ENCODE results near the gene OOSP4B.
"Not testable (repeated sequence)": the region's sequence is repeated elsewhere in the genome, so short reads cannot be mapped to it uniquely, and the experiment has no call there.

The OOSP4B gene

GRCh38 chr11:60029015-60029632 is 12.1 kb downstream of the OOSP4B start:
- ATAC-seq (ENCODE audit: insufficient read depth, low read depth) = no peak
- TF ChIP-seq CTCF (IDR thresholded peaks at IDR 0.05; ENCODE audit: borderline replicate concordance, extremely low read depth, low read length, poor library complexity, severe bottlenecking) = no peak
- no peak for TF ChIP-seq EZH2 (IDR thresholded peaks at IDR 0.05; ENCODE audit: borderline replicate concordance, low read depth, low read length, severe bottlenecking)

DNA sequence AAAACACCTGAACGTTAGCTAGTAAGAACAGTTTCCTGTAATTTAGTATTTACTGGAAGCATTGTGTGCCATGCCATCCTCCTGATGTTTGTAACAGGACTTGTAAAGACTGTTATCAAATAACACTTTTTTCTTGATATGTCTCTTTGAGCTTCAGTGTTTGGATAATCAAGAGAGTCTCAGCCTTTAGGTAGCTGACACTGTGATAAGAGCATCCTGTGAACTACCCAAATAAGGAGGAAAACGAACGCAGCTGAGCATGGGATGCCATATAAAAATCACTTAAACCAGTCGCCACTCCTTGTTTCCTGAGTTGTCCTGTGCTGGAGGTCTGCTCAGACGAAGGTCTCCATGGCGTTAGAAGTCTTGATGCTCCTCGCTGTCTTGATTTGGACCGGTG is 23.1 kb downstream of the OOSP4B start, which contains the start of gene OOSP2:
TSS of gene OOSP2 (plus strand) at position 301 of the 400 bp plus-strand sequence. CDS start at position 352, 51 bp downstream.
- Histone ChIP-seq H3K4me3 (ENCODE audit: low read depth in 1 of 2, low read length in 2 of 2) (no peak within 1 kb of the TSS), H3K4me1 (ENCODE audit: insufficient read depth, low read length) (no peaks in the 10 kb centered on the region), H3K4me2 (ENCODE audit: insufficient read depth, low read length) (no peak within 1 kb of the TSS), H3K36me3 (ENCODE audit: insufficient read depth, low read length) (no peaks in the 10 kb centered on the region), H3K9ac (ENCODE audit: low read depth, low read length) (no peak within 1 kb of the TSS), H4K20me1 (ENCODE audit: insufficient read depth, low read length) (no peaks in the 10 kb centered on the region), H3K27me3 (ENCODE audit: insufficient read depth, low read length, poor library complexity) (no peaks in the 10 kb centered on the region), H3K79me2 (ENCODE audit: insufficient read depth, low read length) (no peaks in the 10 kb centered on the region), H3K27ac (ENCODE audit: low read length) (no peak within 1 kb of the TSS), H2AFZ (ENCODE audit: low read depth, low read length) (no peak within 1 kb of the TSS), H3K9me3 (ENCODE audit: insufficient read depth, low read length, severe bottlenecking) (no peaks in the 10 kb centered on the region)
- no peak for ATAC-seq (ENCODE audit: insufficient read depth, low read depth)
- no peak for DNase-seq
- TF ChIP-seq CTCF (IDR thresholded peaks at IDR 0.05; ENCODE audit: borderline replicate concordance, extremely low read depth, low read length, poor library complexity, severe bottlenecking) = no peak
- TF ChIP-seq EZH2 (IDR thresholded peaks at IDR 0.05; ENCODE audit: borderline replicate concordance, low read depth, low read length, severe bottlenecking) = no peak

More at GRCh38 chr11:60029015-60029632, 12.1 kb downstream of the OOSP4B start:
- no peaks in the 10 kb centered on the region for H3K4me1 ChIP-seq (ENCODE audit: insufficient read depth, low read length)
- H3K36me3 ChIP-seq (ENCODE audit: insufficient read depth, low read length) = no peaks in the 10 kb centered on the region
- no peak overlapping the region for H3K27ac ChIP-seq (ENCODE audit: low read length)
- DNase-seq = no peak
- H3K79me2 ChIP-seq (ENCODE audit: insufficient read depth, low read length) = no peaks in the 10 kb centered on the region
- no peaks in the 10 kb centered on the region for H3K27me3 ChIP-seq (ENCODE audit: insufficient read depth, low read length, poor library complexity)
- H4K20me1 ChIP-seq (ENCODE audit: insufficient read depth, low read length) = no peaks in the 10 kb centered on the region
- H3K4me3 ChIP-seq (ENCODE audit: low read depth in 1 of 2, low read length in 2 of 2) = no peak overlapping the region
- no peak overlapping the region for H2AFZ ChIP-seq (ENCODE audit: low read depth, low read length)
- no peaks in the 10 kb centered on the region for H3K9me3 ChIP-seq (ENCODE audit: insufficient read depth, low read length, severe bottlenecking)
- H3K4me2 ChIP-seq (ENCODE audit: insufficient read depth, low read length) = no peak overlapping the region
- H3K9ac ChIP-seq (ENCODE audit: low read depth, low read length) = no peak overlapping the region

DNA sequence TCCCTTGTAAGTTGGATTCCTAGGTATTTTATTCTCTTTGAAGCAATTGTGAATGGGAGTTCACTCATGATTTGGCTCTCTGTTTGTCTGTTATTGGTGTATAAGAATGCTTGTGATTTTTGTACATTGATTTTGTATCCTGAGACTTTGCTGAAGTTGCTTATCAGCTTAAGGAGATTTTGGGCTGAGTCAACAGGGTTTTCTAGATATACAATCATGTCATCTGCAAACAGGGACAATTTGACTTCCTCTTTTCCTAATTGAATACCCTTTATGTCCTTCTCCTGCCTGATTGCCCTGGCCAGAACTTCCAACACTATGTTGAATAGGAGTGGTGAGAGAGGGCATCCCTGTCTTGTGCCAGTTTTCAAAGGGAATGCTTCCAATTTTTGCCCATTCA is 33.4 kb downstream of the OOSP4B start:
- not testable (repeated sequence) for ATAC-seq (ENCODE audit: insufficient read depth, low read depth); H4K20me1 ChIP-seq (ENCODE audit: insufficient read depth, low read length); H3K27me3 ChIP-seq (ENCODE audit: insufficient read depth, low read length, poor library complexity); H3K9me3 ChIP-seq (ENCODE audit: insufficient read depth, low read length, severe bottlenecking); H2AFZ ChIP-seq (ENCODE audit: low read depth, low read length); H3K9ac ChIP-seq (ENCODE audit: low read depth, low read length); H3K36me3 ChIP-seq (ENCODE audit: insufficient read depth, low read length); H3K4me1 ChIP-seq (ENCODE audit: insufficient read depth, low read length); H3K4me3 ChIP-seq (ENCODE audit: low read depth in 1 of 2, low read length in 2 of 2); DNase-seq; H3K4me2 ChIP-seq (ENCODE audit: insufficient read depth, low read length); H3K79me2 ChIP-seq (ENCODE audit: insufficient read depth, low read length); H3K27ac ChIP-seq (ENCODE audit: low read length)

DNA sequence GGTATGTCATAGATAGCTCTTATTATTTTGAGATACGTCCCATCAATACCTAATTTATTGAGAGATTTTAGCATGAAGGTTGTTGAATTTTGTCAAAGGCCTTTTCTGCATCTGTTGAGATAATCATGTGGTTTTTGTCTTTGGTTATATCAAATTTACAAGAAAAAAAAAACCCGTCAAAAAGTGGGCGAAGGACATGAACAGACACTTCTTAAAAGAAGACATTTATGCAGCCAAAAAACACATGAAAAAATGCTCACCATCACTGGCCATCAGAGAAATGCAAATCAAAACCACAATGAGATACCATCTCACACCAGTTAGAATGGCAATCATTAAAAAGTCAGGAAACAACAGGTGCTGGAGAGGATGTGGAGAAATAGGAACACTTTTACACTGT is 33.9 kb downstream of the OOSP4B start:
- not testable (repeated sequence) for H4K20me1 ChIP-seq (ENCODE audit: insufficient read depth, low read length); H3K27ac ChIP-seq (ENCODE audit: low read length); ATAC-seq (ENCODE audit: insufficient read depth, low read depth); H3K4me2 ChIP-seq (ENCODE audit: insufficient read depth, low read length); H3K9ac ChIP-seq (ENCODE audit: low read depth, low read length); H3K9me3 ChIP-seq (ENCODE audit: insufficient read depth, low read length, severe bottlenecking); H3K79me2 ChIP-seq (ENCODE audit: insufficient read depth, low read length); H2AFZ ChIP-seq (ENCODE audit: low read depth, low read length); H3K4me3 ChIP-seq (ENCODE audit: low read depth in 1 of 2, low read length in 2 of 2); DNase-seq; H3K36me3 ChIP-seq (ENCODE audit: insufficient read depth, low read length); H3K4me1 ChIP-seq (ENCODE audit: insufficient read depth, low read length); H3K27me3 ChIP-seq (ENCODE audit: insufficient read depth, low read length, poor library complexity)
